GM18498 (cell line): ENCODE data around the gene PUS10.
"Not testable (repeated sequence)": the region's sequence is repeated elsewhere in the genome, so short reads cannot be mapped to it uniquely, and the experiment has no call there.

Source experiments
- ATAC-seq: cut with Tn5 transposase; IDR thresholded peaks from one replicate; pipeline ENCODE4 v1.9.1; 2021; ENCODE audit warnings: mild to moderate bottlenecking, moderate library complexity; ENCODE audit not compliant: unreplicated experiment

PUS10 gene

GRCh38 chr2:60936757-60937156 is 81.3 kb downstream of the PUS10 start:
- ATAC-seq, result no peak

GRCh38 chr2:60934165-60934722 is 83.8 kb downstream of the PUS10 start:
- no peak for ATAC-seq

GRCh38 chr2:60932954-60933353 is 85.1 kb downstream of the PUS10 start:
- ATAC-seq, result no peak

GRCh38 chr2:60932061-60932460 is 86.0 kb downstream of the PUS10 start:
- not testable (repeated sequence) for ATAC-seq

GRCh38 chr2:60926741-60927552 is 91.1 kb downstream of the PUS10 start:
- ATAC-seq, result no peak

GRCh38 chr2:60925994-60926740 is 91.9 kb downstream of the PUS10 start:
- ATAC-seq, result no peak

GRCh38 chr2:60907329-60907728 is 110.7 kb downstream of the PUS10 start:
- no peak for ATAC-seq

- no peak for ATAC-seq
Measured at GRCh38 chr2:60906395-60906794, 111.7 kb downstream of the PUS10 start.

GRCh38 chr2:60905867-60906266 is 112.2 kb downstream of the PUS10 start:
- ATAC-seq, result not testable (repeated sequence)

- not testable (repeated sequence) for ATAC-seq
Measured at GRCh38 chr2:60901296-60901695, 116.8 kb downstream of the PUS10 start.

GRCh38 chr2:60899892-60900249 is 118.2 kb downstream of the PUS10 start:
- ATAC-seq, result no peak

- peak; percentile 59 for ATAC-seq
Measured at GRCh38 chr2:60899230-60899891, 118.7 kb downstream of the PUS10 start.

GRCh38 chr2:60898567-60898966 is 119.5 kb downstream of the PUS10 start:
- no peak for ATAC-seq
